GM18502 (cell line): Measurements from ENCODE around the gene MALT1.
"Not testable (repeated sequence)": the region's sequence is repeated elsewhere in the genome, so short reads cannot be mapped to it uniquely, and the experiment has no call there.

Source experiments
- ATAC-seq: cut with Tn5 transposase; IDR thresholded peaks from one replicate; pipeline ENCODE4 v1.9.1; 2021; ENCODE audit warnings: mild to moderate bottlenecking; ENCODE audit not compliant: unreplicated experiment, poor library complexity

Gene MALT1

GRCh38 chr18:58726671-58727070 is 55.4 kb downstream of the MALT1 start:
- no peak for ATAC-seq

GRCh38 chr18:58727776-58728500 is 56.7 kb downstream of the MALT1 start:
- ATAC-seq = no peak

GRCh38 chr18:58728719-58729118 is 57.5 kb downstream of the MALT1 start:
- no peak for ATAC-seq

- ATAC-seq = no peak
Observed at GRCh38 chr18:58730618-58731017, 59.4 kb downstream of the MALT1 start.

GRCh38 chr18:58732471-58732870 is 61.2 kb downstream of the MALT1 start:
- ATAC-seq = no peak

GRCh38 chr18:58733866-58734265 is 62.6 kb downstream of the MALT1 start:
- ATAC-seq = no peak

- ATAC-seq = no peak
Observed at GRCh38 chr18:58738322-58738721, 67.1 kb downstream of the MALT1 start.

- ATAC-seq = no peak
Observed at GRCh38 chr18:58745914-58746313, 74.6 kb downstream of the MALT1 start.

- ATAC-seq = no peak
Observed at GRCh38 chr18:58748899-58749595, 77.8 kb downstream of the MALT1 start.

- no peak for ATAC-seq
Observed at GRCh38 chr18:58753976-58754375, 82.7 kb downstream of the MALT1 start.

GRCh38 chr18:58754544-58755068 is 83.3 kb downstream of the MALT1 start:
- no peak for ATAC-seq

- no peak for ATAC-seq
Observed at GRCh38 chr18:58755304-58756010, 84.2 kb downstream of the MALT1 start.

- ATAC-seq = no peak
Observed at GRCh38 chr18:58756148-58756547, 84.9 kb downstream of the MALT1 start.

- ATAC-seq = no peak
Observed at GRCh38 chr18:58756596-58757240, 85.5 kb downstream of the MALT1 start.

GRCh38 chr18:58757351-58757750 is 86.1 kb downstream of the MALT1 start:
- ATAC-seq = not testable (repeated sequence)

GRCh38 chr18:58758046-58758445 is 86.8 kb downstream of the MALT1 start:
- ATAC-seq = no peak

- ATAC-seq = no peak
Observed at GRCh38 chr18:58758606-58759005, 87.3 kb downstream of the MALT1 start.

- ATAC-seq = peak; percentile 62
Observed at GRCh38 chr18:58761241-58761969, 90.1 kb downstream of the MALT1 start.

GRCh38 chr18:58761970-58762780 is 90.9 kb downstream of the MALT1 start:
- ATAC-seq = no peak
